Activated CD8-positive, alpha-beta memory T cell treated with anti-CD3 and anti-CD28 coated beads for 48 hours (primary cell): ENCODE measurements around the gene PPP2R3A.

Source experiments
- DNase-seq, 3 experiments: peaks; one replicate each; pipeline ENCODE4 v3.0.0-alpha.2; 2020; ENCODE audit warnings: low read depth in 2 of 3, low spot score in 2 of 3

The PPP2R3A gene

DNA sequence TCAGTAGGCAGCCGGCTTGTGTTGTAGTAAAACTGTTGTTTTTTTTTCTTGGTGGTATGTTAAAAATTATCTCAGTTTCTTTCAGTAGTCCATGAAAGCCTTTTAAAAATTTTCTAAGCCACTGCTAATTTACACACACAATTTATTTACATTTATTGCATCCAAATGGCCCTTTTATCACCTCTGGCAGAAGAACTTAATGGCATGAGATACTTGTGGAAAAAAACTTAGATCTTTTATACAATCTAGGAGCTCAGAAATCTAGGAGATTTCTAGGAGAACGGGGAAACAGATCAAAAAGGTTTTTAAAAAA, 1.4 kb downstream of the PPP2R3A start:
- DNase-seq, result no peak

DNA sequence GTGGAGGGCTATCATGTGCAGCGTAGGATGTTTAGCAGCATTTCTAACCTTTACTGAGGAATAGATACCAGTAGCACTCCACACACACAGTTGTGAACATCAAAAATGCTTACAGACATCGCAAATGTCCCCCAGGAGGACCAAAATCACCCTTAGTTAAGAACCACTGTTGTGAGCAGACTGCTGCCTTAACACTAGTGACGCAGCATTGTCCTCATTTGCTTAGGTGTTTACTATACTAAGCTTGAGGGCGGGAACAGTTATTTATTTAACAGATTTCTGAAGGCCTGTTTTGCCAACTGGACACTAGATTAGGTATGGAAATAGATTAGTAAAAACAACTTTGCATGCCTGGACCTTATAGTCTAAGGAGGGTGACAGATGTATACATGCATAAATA, 2.3 kb downstream of the PPP2R3A start:
- no peak for DNase-seq

DNA sequence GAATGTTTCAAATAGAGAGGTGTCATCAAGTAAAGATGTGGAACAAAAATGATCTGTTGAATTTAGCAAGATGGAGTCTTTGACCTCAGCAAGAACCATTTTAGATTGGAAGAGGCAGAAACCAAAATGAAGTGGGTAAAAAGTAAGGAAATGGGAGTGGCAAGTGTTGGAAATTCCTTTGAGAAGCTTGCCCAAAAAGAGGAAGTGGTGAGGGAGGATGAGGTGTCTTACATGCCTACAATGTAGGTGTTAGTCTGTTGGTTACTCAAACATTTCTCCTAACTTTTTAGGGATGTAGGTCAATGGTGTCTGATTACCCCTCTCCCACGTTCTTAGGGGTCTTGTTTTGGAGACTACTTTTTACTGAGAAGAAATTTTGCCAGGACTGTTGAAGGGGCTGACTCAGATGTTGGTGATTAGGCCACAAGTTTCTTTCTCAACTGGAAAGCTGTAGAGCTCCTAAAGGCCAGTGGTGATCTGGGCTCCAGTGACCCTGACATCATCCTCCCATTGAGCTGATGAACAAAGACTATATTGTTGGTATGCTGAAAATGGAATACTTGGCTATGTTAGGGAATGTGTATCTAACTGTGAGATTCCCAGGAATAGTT, 5.1 kb downstream of the PPP2R3A start:
- DNase-seq, result no peak

DNA sequence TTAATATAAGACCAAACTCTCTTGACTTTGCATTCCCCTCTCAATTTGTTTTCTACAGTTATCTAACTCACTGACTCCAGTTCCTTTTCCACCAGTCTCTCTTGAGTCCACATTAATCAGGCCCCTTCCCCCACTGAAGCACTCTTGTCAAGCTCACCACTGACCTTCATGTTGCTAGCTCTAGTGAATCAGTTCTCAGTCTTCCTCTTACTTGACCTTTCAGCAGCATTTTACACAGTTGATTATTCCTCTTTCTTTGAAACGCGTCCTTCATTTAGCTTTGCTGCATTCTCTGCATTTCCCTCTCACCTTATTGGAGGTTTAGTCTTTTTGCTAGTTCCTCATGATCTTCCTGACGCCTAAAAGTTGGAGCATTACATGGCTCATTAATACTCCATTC, 8.3 kb downstream of the PPP2R3A start:
- DNase-seq, result no peak

DNA sequence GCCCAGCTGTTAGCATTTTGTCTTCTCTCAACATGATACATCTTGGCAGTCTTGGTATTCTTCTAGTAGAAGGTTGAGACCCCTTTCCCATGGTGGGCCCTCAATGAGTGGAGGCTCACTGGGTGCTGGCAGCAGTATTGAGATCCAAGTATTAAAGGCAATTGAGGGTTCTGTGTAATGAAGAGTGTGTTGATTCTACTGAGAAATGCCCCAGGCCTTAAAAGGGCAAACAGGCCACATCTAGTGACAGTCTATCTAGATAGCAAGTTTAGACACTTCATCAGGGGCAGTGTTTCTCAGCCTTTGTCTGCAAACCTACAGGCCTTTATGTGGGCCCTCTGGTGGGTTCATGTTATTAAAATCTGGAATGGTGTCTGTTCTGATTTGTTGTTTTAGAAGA, 9.5 kb downstream of the PPP2R3A start:
- no peak for DNase-seq

DNA sequence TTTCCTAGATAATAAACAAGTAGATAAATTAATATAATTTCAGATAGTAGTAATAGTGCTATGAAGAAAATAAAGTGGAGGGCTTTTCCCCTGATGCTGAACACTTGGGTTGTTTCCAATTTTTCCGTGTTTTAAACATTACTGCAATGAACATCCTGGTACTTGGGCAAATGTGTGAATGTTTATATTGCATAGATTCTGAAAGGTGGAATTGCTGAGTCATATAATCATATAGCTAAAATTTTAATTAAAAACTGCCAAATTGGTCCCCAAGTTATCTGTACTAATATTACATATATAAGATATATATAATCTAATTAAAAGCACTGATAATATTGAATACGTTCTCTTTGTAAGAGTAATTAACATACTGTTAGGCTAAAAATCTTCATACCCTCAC, 10.0 kb downstream of the PPP2R3A start:
- DNase-seq, result no peak

DNA sequence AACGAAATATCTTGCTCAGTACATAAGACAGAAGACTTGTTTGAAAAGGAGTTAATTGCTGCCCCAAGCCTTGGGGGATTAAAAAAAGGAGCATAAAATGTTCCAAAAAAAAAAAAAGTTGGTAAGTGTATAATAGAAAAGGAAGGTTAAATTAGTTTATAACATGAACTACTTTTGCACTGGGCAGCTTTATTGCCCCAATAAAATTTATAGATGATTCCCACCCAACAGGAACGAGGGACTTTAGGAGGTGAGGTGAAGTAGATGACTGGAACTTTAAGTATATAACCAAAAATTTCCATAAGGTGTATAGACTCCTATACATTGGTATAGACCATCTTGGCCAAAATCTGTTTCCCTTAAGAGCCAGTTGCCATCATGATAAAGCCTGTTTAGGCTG, 14.8 kb downstream of the PPP2R3A start:
- DNase-seq, result no peak

DNA sequence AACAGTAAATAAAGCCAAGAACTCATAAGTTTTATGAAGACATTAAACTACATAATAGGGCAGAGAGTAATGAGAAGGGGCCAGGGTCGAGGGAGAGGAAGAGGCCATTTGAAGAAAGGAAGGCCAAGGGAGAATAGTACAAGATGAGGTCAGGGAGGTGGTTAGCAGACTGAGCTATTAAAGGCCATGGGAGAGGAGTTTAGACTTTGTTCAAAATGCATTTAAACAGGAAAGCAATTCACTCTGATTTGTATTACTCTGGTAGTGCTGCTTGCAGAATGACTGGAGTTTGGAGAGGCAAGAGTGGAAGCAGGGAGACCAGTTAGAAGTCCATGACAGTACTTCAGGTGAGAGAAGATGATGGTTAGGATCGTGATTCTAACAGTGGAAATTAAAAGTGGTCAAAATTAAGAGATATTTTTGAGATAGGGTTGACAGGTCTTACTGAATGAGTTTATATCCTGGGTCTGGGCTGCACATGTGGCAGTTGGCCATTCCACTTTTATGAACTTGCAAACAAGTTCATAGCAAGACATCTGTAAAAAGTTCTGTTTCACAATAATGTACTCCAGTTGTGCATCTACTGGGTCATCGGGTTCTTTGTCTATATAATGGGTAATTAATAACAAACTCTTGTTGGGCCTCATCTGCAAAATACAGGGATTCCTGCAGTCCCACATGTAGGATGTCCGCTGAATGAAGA, 16.3 kb downstream of the PPP2R3A start:
- no peak for DNase-seq

DNA sequence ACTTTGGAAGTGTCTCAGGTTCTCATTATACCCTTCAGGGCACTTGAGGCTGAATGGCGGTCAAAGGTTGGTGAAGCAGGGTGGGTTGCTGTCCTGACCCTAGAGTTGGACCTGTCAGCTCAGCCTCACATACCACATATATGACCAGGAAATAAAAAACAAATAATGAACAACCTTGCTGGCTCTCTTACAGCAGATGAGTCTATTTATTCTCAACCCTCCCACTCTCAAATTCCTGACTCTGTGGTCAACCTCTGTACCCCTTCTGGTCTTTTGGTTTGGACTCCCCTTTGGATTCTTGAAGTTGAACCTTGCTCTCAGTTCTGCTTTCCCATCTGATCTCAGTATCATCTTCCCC, 16.9 kb downstream of the PPP2R3A start:
- DNase-seq, result no peak

DNA sequence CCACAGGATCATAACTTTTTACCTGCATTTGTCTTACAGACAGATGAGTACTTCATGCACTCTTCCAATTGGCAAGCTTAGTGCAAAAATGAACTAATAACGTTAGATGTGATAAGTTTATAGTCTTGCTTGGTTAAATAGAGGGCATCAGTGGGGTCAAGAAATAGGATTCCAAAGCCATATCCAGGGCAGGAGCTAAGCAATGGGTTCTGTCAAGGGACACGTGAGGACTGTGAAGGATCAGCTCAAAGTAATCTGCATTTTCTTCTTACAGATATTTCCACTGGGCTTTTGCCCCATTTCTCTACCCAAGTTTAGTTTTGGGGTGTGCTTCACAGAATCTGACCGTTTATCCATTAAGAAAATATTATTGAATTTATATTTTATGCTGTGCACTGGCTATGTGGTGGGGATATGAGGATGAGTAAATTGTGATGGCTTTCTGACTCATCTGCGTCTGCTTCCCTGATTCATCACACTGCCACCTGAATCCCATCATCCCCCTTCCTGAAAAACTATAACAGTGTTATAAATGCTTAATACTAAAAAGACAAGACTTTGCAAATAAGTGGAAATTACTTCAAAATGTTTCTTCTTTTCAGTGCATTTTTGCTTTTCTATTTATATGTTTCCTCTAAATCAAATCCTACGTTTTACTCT, 17.5 kb downstream of the PPP2R3A start:
- no peak for DNase-seq

DNA sequence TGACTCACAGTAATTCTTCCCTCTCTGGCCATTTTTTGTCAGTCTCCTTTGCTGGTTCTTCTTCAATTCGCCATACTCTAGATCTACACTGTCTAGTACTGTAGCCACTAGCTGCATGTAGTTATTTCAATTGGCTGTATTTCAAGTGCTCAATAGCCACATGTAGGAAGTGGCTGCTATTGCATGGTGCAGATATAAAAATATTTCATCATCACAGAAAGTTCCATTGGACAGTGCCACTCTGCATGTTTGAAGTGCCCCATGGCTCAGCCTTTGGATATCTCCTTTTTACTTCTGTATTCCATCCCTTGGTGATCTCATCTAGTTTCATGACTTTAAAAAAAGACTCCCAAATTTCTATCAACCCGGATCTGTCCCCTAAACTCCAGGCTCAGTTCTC, 22.1 kb downstream of the PPP2R3A start:
- no peak for DNase-seq

DNA sequence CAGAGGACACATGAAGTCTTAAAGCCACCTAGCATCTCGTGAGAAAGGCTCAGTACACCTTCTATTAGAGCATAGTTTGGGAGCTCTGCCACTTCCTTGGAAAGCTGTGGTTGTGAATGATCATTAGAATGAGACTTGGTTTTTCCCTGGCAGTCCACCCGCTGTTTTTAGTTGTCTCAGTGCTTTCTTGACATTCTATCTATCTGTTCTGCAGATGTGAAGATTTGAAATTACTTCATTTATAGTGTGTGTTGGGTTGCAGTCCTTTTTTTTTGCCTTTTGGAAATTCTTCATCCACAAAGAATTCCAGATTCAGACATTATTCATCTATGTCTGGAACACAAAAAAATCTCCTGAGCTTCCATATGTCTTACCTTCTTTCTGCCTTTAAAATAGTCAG, 23.7 kb downstream of the PPP2R3A start:
- no peak for DNase-seq

DNA sequence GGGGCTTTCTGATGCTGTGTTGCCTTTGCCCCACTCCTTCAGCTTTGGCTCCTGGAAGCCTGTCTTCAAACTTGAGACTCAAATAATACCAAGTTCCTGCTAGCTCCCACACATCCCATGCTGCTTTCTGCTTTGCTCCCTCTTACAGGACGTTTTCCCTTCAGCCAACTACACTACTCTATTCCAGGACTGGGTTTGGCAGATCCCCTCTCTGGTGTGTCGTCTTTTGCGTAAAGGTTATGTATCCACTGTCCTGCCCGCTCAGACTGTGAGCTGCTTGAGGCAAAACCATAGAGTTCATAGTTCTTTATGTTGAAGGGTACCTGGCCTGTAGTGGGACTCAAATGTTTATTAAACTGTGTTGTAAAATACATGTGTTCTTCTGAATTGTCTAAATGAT, 25.4 kb downstream of the PPP2R3A start:
- no peak for DNase-seq

DNA sequence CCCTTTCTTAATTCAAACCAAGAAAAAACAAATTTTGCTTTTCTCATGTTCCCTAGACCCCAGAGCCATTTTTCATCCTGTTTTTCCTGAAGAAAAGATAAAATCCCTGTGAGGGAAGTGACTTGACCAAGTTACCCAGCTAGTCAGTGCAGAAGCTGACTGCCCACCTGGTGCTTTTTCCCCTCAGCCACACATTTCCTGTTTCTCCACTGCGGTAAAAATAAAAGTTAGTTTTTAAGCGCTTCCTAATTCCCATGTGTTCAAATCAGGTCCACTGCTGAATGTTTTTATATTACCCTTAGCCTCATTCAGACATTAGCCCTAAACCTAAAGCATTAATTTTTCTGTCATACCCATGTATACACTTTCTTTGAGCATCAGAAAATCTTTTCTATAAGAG, 26.1 kb downstream of the PPP2R3A start:
- DNase-seq, result no peak

DNA sequence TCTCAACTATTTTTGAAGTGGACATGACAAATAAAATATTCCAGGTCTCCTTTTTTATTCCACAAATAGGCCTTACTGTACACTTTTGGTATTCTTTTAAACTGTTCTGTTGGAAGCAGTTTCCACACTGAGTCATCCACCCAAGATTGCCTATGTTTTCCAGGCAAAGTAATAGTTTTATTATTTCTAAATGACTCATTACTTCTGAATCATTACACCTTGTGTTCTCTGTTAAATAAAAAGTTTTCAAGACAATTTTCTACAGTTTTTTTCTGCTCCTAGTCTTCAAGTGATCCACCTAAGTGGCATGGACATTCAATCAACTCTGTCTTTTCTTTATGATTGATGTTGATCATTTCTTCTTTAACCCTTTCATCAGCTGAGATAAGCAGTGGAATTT, 26.5 kb downstream of the PPP2R3A start:
- DNase-seq, result no peak

DNA sequence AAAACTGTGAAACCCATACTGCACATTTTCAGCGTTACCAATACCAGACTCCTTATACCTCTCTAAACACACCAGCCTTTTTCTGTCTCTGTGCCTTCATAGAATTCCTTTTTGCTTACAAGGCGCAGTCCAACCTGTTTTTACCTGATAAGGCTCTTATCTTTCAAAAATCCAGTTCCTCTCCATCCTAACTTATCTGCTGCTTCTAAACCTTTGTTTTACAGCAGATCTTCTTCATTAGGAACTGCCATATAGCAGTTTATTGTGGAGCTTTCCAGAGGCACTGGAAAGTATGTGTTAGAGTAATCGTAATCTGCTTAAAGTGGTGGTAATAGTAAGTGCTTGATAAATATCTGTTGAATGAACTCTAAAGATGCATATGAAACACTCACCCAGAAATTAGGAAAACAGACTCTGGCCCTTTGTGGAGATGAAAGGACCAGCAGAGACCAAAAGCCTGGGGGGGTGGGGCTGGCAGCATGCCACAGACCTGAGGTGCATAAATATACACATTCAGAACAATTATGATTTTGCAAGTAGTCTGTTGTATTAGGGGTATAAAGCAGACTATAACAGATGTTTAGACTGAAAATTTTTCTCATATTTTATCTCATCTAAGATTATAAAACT, 29.3 kb downstream of the PPP2R3A start:
- no peak for DNase-seq

DNA sequence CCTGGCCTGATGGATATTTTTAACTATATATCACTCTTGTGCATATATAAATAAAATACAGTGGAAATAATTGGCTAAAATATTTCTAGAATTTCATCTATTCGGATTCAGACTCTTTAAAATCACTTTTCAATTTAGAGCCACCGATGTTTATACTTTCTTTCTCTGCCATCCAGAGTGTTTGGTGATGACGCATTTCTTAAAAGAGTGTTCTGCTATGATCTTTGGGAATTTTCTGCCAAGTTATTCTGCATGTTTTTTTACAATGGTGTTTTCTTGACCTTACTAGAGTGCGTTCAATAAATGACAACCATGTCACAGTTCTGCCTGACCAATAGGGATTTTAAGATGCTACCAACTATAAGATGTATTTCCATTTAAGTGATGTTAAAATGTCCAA, 30.2 kb downstream of the PPP2R3A start:
- DNase-seq, result no peak

DNA sequence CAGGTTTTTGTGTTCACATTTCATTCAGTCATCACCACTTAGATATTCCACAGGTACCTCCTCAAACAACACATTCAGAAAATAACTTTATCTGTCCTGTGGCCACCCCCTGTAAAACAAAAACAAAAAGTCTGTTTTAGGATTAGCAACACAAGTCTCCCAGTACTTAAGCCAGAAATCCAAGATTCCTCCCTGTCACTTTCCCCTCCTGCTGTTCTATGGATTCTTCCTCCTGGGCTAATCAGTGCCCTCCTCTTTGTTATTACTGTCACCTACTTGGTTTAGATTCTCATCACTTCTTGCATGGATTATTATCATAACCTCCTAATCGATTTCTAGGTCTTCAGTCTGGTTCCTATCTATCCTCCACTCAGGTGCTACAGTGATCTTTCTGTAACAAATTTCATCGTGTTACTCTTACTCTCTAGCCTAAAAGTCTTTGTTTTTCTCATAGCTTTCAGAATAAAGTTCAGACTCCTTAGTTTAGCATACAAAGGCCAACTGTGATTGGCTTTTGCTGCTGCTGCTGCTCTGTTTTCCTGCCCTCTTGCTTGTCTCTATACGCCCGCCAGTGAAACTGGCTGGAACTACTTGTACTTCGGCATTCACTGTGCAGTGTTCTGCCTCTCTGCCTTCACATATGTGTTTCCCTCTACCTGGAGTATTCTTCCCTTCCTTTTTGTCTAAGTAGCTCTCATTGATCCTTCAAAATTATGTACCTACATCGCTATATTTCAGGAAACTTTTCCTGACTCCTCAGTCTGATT, 32.2 kb downstream of the PPP2R3A start:
- DNase-seq, result no peak

DNA sequence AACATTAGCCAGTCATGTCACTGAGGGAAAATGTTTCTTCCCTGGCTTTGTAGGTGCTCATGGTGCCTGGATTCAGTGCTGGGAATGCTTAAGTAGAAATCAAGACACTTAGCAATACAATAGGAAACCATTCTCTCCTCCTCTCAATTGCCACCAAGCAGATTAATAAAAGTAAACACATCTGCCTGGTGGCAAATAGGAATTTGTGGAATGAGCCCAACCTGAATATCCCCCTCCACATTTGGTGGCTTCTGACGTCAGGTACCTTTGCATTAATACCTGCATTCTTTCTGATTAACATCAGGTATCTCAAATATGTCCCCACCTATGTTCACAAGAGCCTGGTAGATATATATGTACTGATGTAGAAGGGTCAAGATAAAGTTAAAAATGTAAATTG, 42.7 kb downstream of the PPP2R3A start:
- DNase-seq, result no peak

DNA sequence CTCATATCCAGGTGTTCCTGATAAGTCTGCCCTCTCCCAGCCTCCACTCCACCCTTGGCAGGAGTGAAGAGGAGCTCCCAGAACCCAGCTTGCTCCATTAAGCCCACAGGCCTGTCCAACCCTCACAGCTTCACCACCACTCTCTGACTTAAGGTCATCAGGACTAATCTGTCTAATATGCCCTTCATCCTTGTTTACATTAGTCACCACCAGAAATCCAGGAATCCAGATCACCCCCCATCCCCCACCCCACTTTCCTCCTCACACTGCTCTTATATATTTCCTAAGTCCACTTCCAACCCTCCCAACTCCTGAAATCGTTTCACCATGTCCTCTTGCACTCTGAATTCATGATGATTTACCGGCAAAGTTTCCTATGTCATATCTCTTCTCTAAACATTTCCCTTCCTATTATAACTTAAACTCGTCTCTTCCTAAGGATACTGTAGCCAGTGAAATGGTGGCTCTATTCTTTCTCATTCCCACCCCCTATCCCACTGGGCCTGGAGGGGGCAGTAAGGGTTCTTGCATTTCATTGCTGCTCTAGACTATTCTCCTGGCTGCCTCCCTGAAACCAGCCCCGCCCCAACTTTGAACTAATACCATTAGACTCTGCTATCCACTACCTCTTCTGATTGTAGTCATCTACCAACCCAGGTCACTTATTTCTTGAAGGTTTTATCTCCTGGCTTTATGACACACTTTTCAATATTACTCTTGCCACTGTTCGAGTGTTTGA, 43.4 kb downstream of the PPP2R3A start:
- DNase-seq, result no peak

DNA sequence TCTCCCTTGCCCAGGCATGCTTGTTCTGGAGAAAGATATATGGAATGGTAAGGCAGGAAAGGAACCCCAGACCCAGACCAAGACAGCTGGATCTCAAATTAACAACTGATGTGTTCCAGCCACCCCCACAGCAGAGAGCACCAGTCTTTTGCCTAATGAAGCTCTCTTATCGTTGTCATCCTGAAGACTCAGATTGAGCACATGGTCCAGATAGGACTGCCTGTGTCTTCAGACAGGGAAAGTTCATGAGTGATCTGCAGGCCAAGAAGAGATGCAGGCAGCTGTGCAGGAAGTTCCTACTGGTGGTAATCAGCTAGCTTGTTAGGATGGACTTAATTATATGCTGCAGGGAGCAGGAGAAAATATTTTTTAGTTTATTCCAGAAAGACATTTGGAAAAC, 53.3 kb downstream of the PPP2R3A start:
- DNase-seq, result no peak
